GM19452 (cell line): ENCODE results near the gene PLSCR2.
"Not testable (repeated sequence)": the region's sequence is repeated elsewhere in the genome, so short reads cannot be mapped to it uniquely, and the experiment has no call there.

Experiments
- ATAC-seq: cut with Tn5 transposase; IDR thresholded peaks from one replicate; pipeline ENCODE4 v1.9.1; 2021; ENCODE audit not compliant: unreplicated experiment

The PLSCR2 gene

GRCh38 chr3:146421819-146422759, 47.3 kb downstream of the PLSCR2 start:
- no peak for ATAC-seq

- ATAC-seq: no peak
These were observed 53.0 kb downstream of the PLSCR2 start for GRCh38 chr3:146416366-146416765.

- ATAC-seq: no peak
These were observed 55.4 kb downstream of the PLSCR2 start for GRCh38 chr3:146414010-146414409.

GRCh38 chr3:146412711-146413110, 56.6 kb downstream of the PLSCR2 start:
- ATAC-seq: not testable (repeated sequence)

- ATAC-seq: no peak
These were observed 61.4 kb downstream of the PLSCR2 start for GRCh38 chr3:146407956-146408355.

GRCh38 chr3:146404436-146404835, 64.9 kb downstream of the PLSCR2 start:
- no peak for ATAC-seq

GRCh38 chr3:146403792-146404191, 65.6 kb downstream of the PLSCR2 start:
- no peak for ATAC-seq

- ATAC-seq: no peak
These were observed 72.6 kb downstream of the PLSCR2 start for GRCh38 chr3:146396792-146397191.

GRCh38 chr3:146395164-146395563, 74.2 kb downstream of the PLSCR2 start:
- ATAC-seq: no peak

- ATAC-seq: no peak
These were observed 78.4 kb downstream of the PLSCR2 start for GRCh38 chr3:146390957-146391356.

- ATAC-seq: no peak
These were observed 79.2 kb downstream of the PLSCR2 start for GRCh38 chr3:146390006-146390772.

GRCh38 chr3:146387566-146387965, 81.8 kb downstream of the PLSCR2 start:
- ATAC-seq: no peak

- no peak for ATAC-seq
These were observed 82.4 kb downstream of the PLSCR2 start for GRCh38 chr3:146386936-146387335.

GRCh38 chr3:146384786-146385185, 84.6 kb downstream of the PLSCR2 start:
- no peak for ATAC-seq
